K562 (cell line): ENCODE results near the gene KIF3A. TPM values are rescaled to one million over a fixed set of nuclear protein-coding genes. Genes with fewer than 3 reads are reported as not detected.

ENCODE experiments used
- AFF1 ChIP-seq, 2 experiments: fragments of 450-650 bp; IDR thresholded peaks; 2 replicates each; pipeline ENCODE4 v1.6.1; 2018; ENCODE audit warnings: mild to moderate bottlenecking in 2 of 2, low read depth in 1 of 2; ENCODE audit not compliant: partially characterized antibody in 2 of 2
- BRD4 ChIP-seq: fragments of 200-600 bp; sonication (generic); IDR thresholded peaks from 2 replicates; pipeline ENCODE4 v1.6.1; 2017; ENCODE audit warnings: inconsistent platforms
- ILF3 ChIP-seq: fragments of 450-650 bp; IDR thresholded peaks from 2 replicates; pipeline ENCODE4 v1.6.1; 2018; ENCODE audit warnings: antibody characterized with exemption, mild to moderate bottlenecking, moderate library complexity, borderline replicate concordance
- JUN ChIP-seq, 2 experiments: sonication (generic) in 1 of 2; formaldehyde crosslinking in 1 of 2; IDR thresholded peaks; 2 replicates each; pipeline versions ENCODE4 v1.6.1 to v1.8.0; 2012 to 2022; ENCODE audit warnings: borderline replicate concordance in 2 of 2, mild to moderate bottlenecking in 2 of 2, improper control_type of control experiment in 1 of 2, low read depth in 1 of 2, low read length in 1 of 2, missing genetic modification reagents in 1 of 2
- KDM2B ChIP-seq: fragments of 250-450 bp; sonication (Bioruptor Pico); IDR thresholded peaks from 2 replicates; pipeline ENCODE4 v1.8.0; 2021; ENCODE audit warnings: mild to moderate bottlenecking, moderate library complexity
- MAZ ChIP-seq, 2 experiments: fragments of 450-650 bp in 1 of 2; sonication (generic) in 1 of 2; formaldehyde crosslinking; IDR thresholded peaks in 1 of 2; conservative IDR thresholded peaks in 1 of 2; 2 replicates each; pipeline versions ENCODE4 v1.4.0 to v1.5.0; 2020; ENCODE audit warnings: mild to moderate bottlenecking in 1 of 2, missing genetic modification reagents in 1 of 2
- SAP30 ChIP-seq: fragments of 200-600 bp; sonication (generic); IDR thresholded peaks from 2 replicates; pipeline ENCODE4 v1.6.1; 2012; ENCODE audit warnings: borderline replicate concordance, low read depth, mild to moderate bottlenecking, moderate library complexity, low read length, control low read depth, inconsistent platforms; ENCODE audit not compliant: insufficient read depth, poor library complexity, severe bottlenecking
- SIN3A ChIP-seq, 2 experiments: fragments of 150-350 bp in 1 of 2; IDR thresholded peaks; 2 replicates each; pipeline ENCODE4 v1.6.1; 2011 to 2016; ENCODE audit warnings: borderline replicate concordance in 2 of 2, low read depth in 2 of 2, low read length in 2 of 2, mild to moderate bottlenecking in 2 of 2, moderate library complexity in 2 of 2; ENCODE audit not compliant: control insufficient read depth in 1 of 2
- SMARCE1 ChIP-seq: fragments of 450-650 bp; IDR thresholded peaks from 2 replicates; pipeline ENCODE4 v1.7.1; 2016; ENCODE audit warnings: mild to moderate bottlenecking
- ZNF143 ChIP-seq: sonication (generic); formaldehyde crosslinking; IDR thresholded peaks from 2 replicates; pipeline ENCODE4 v1.9.0; 2022; ENCODE audit warnings: mild to moderate bottlenecking, missing genetic modification reagents
- ZNF175 ChIP-seq: fragments of 200-800 bp; sonication (Bioruptor generic); IDR thresholded peaks from 2 replicates; pipeline ENCODE4 v1.6.1; 2016; ENCODE audit warnings: low read depth, mild to moderate bottlenecking, missing genetic modification characterization, missing compliant biosample characterization
- ZNF431 ChIP-seq: sonication (generic); formaldehyde crosslinking; IDR thresholded peaks from 2 replicates; pipeline ENCODE4 v1.8.0; 2022; ENCODE audit warnings: mild to moderate bottlenecking, missing genetic modification reagents
- ZNF699 ChIP-seq: fragments of 250-450 bp; sonication (Bioruptor Pico); IDR thresholded peaks from 2 replicates; pipeline ENCODE4 v1.8.0; 2021; ENCODE audit warnings: mild to moderate bottlenecking, moderate library complexity; ENCODE audit not compliant: insufficient replicate concordance
- ZNF766 ChIP-seq: fragments of 200-800 bp; sonication (Bioruptor generic); conservative IDR thresholded peaks from 2 replicates; pipeline ENCODE4 v1.6.1; 2016; ENCODE audit warnings: missing genetic modification characterization, missing compliant biosample characterization
- polyA plus RNA-seq, 8 experiments: library from polyadenylated mRNA; depleted of rRNA in 4 of 8; stranded (reverse) in 5 of 8; unstranded in 3 of 8; fragments of >200 nt; fragmentation: Nextera tagmentation in 2 of 8; fragmentation: Illumina TruSeq in 1 of 8; extraction: Ambion mirVana in 2 of 8; extraction: Trizol in 1 of 8; gene quantifications; 2 replicates each; pipeline versions ENCODE4 v1.2.1 to v1.2.3, GENCODE V29; 2011 to 2014; ENCODE audit warnings: inconsistent platforms in 1 of 8, missing spikeins in 1 of 8
- total RNA-seq, 7 experiments: library from RNA; depleted of rRNA in 6 of 7; stranded (reverse); fragments of >200 nt in 6 of 7; fragmentation: Illumina TruSeq in 2 of 7; extraction: Trizol in 2 of 7; gene quantifications; 2 replicates each; pipeline versions ENCODE4 v1.2.1 to v1.2.3, GENCODE V29; 2011 to 2021; ENCODE audit warnings: low replicate concordance in 1 of 7
- TF ChIP-seq, protein P1 (sequence below): fragments of 250-450 bp; sonication (Bioruptor Pico); IDR thresholded peaks from 2 replicates; pipeline ENCODE4 v1.4.0; 2020; ENCODE audit warnings: mild to moderate bottlenecking, moderate library complexity

KIF3A gene
- total and polyA plus RNA-seq, 9 of the 15 experiments (the other 6 are each of a cell fraction or from before 2014, with no cell fraction given), result 1.5 to 7.8 (median 6.0) TPM

GRCh38 chr5:132666310-132667123, 70.8 kb downstream of the KIF3A start (continued):
- TF ChIP-seq AFF1 (IDR thresholded peaks at IDR 0.05; ENCODE audit: low read depth in 1 of 2, partially characterized antibody in 2 of 2) (no peak), SAP30 (no peak), KDM2B (CRISPR knock-in tag) (0 out of 2 replicates have a peak, but pooled peaks have one; percentile 20), SIN3A (IDR thresholded peaks at IDR 0.05; ENCODE audit: borderline replicate concordance in 2 of 2, control insufficient read depth in 1 of 2, low read depth in 2 of 2, low read length in 2 of 2) (peak in 1 of 2 experiments; percentile 71; a peak in 1 of 4 replicates), ZNF143 (CRISPR knock-in tag) (no peak), ZNF699 (peak; percentile 59), MAZ (CRISPR knock-in tag; conservative IDR thresholded peaks at IDR 0.05 in 1 of 2, IDR thresholded peaks at IDR 0.05 in 1 of 2) (peak in 1 of 2 experiments; percentile 94; a peak in 2 of 4 replicates), ZNF766 (CRISPR knock-in tag) (peak; percentile 98), BRD4 (no peak), JUN (IDR thresholded peaks at IDR 0.05; ENCODE audit: borderline replicate concordance, low read depth, low read length) (no peak), JUN (CRISPR knock-in tag; IDR thresholded peaks at IDR 0.05; ENCODE audit: borderline replicate concordance) (no peak), ZNF431 (CRISPR knock-in tag) (no peak), ZNF175 (CRISPR knock-in tag) (peak; percentile 92), SMARCE1 (peak; percentile 58; the same call in 1 of the 2 replicates), ILF3 (no peak)
- TF ChIP-seq, protein P1, sequence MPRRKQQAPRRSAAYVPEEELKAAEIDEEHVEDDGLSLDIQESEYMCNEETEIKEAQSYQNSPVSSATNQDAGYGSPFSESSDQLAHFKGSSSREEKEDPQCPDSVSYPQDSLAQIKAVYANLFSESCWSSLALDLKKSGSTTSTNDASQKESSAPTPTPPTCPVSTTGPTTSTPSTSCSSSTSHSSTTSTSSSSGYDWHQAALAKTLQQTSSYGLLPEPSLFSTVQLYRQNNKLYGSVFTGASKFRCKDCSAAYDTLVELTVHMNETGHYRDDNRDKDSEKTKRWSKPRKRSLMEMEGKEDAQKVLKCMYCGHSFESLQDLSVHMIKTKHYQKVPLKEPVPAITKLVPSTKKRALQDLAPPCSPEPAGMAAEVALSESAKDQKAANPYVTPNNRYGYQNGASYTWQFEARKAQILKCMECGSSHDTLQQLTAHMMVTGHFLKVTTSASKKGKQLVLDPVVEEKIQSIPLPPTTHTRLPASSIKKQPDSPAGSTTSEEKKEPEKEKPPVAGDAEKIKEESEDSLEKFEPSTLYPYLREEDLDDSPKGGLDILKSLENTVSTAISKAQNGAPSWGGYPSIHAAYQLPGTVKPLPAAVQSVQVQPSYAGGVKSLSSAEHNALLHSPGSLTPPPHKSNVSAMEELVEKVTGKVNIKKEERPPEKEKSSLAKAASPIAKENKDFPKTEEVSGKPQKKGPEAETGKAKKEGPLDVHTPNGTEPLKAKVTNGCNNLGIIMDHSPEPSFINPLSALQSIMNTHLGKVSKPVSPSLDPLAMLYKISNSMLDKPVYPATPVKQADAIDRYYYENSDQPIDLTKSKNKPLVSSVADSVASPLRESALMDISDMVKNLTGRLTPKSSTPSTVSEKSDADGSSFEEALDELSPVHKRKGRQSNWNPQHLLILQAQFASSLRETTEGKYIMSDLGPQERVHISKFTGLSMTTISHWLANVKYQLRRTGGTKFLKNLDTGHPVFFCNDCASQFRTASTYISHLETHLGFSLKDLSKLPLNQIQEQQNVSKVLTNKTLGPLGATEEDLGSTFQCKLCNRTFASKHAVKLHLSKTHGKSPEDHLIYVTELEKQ (CRISPR knock-in tag), result peak; percentile 89
